Adrenal gland (tissue), 12 donors: ENCODE results near the gene CDH4. TPM values are rescaled to one million over a fixed set of nuclear protein-coding genes. Genes with fewer than 3 reads are reported as not detected.

Source experiments
- DNase-seq, 7 donors: peaks; one replicate each; pipeline ENCODE4 v3.0.0-alpha.2; 2019 to 2020
- H3K27ac ChIP-seq, 5 donors: fragments of 200-600 bp; sonication (generic) in 4 of 5; 1 replicate in 3 of 5; 2 replicates in 2 of 5; pipeline versions ENCODE4 v1.5.1 to v1.8.0; 2016 to 2020; ENCODE audit warnings: mild to moderate bottlenecking in 1 of 5
- H3K27me3 ChIP-seq: fragments of 200-600 bp; 2 replicates; pipeline ENCODE4 v1.8.0; 2021
- H3K36me3 ChIP-seq, 2 donors: fragments of 200-600 bp; replicated peaks in 1 of 2; 1 replicate in 1 of 2; 2 replicates in 1 of 2; pipeline versions ENCODE4 v1.5.1 to v1.8.0; 2018 to 2022
- H3K4me1 ChIP-seq, 2 donors: fragments of 200-600 bp; replicated peaks in 1 of 2; 1 replicate in 1 of 2; 2 replicates in 1 of 2; pipeline versions ENCODE4 v1.5.1 to v1.8.0; 2018 to 2021
- H3K4me3 ChIP-seq, 4 donors: fragments of 200-600 bp; sonication (generic) in 3 of 4; one replicate each; pipeline ENCODE4 v1.5.1; 2016 to 2018
- H3K9me3 ChIP-seq, 3 donors: fragments of 200-600 bp; sonication (generic) in 1 of 3; replicated peaks in 1 of 3; 1 replicate in 2 of 3; 2 replicates in 1 of 3; pipeline versions ENCODE4 v1.5.1 to v1.8.0; 2016 to 2021
- CTCF ChIP-seq, 6 experiments: fragments of 450-650 bp in 4 of 6; fragments of 200-600 bp in 2 of 6; sonication (generic) in 1 of 6; IDR thresholded peaks; 1 replicate in 5 of 6; 2 replicates in 1 of 6; pipeline versions ENCODE4 v1.5.1 to v1.8.0; 2016 to 2021; ENCODE audit warnings: antibody characterized with exemption in 6 of 6, mild to moderate bottlenecking in 2 of 6, moderate library complexity in 1 of 6
- POLR2A ChIP-seq, 2 donors: fragments of 450-650 bp; IDR thresholded peaks; one replicate each; pipeline ENCODE4 v1.6.1; 2017; ENCODE audit warnings: antibody characterized with exemption in 2 of 2, mild to moderate bottlenecking in 2 of 2, moderate library complexity in 1 of 2
- WGBS, 4 donors: extraction: QIAGEN DNeasy Blood & Tissue Kit in 2 of 4; methylation state at CpG; one replicate each; pipeline versions ENCODE4 v1.1.5 to v1.1.7; 2013 to 2017; 5-methylcytosine and 5-hydroxymethylcytosine counted together
- intact Hi-C, 2 donors: fragments of 100-400 bp; cut with DNase I; formaldehyde crosslinking; loops; one replicate each; pipeline versions ENCODE4 v1.14.1 to v1.15.0; 2022 to 2023
- polyA plus RNA-seq, 3 donors: library from polyadenylated mRNA; stranded (reverse); fragments of 200-250 nt in 2 of 3; fragments of 350-450 nt in 1 of 3; fragmentation: Illumina TruSeq in 1 of 3; extraction: RNeasy Lipid Tissue Mini Kit (QIAGEN cat#74804) in 1 of 3; gene quantifications; one replicate each; pipeline ENCODE4 v1.2.3, GENCODE V29; 2013 to 2014
- total RNA-seq, 9 donors: library from RNA; depleted of rRNA in 4 of 9; stranded (reverse); fragments of >200 nt in 4 of 9; fragments of 120-200 nt in 1 of 9; fragmentation: NEBNext Ultra II Directional in 1 of 9; extraction: Animal tissue kit (Norgen Biotek cat#: 25700) in 1 of 9; gene quantifications; one replicate each; pipeline versions ENCODE4 v1.1.0 to v1.2.4, GENCODE V29; 2013 to 2023
- donor health status: healthy with polysubstance abuse.
- donor health status: Bipolar disorder and iron deficiency.
- donor health status: DM: yes; HTN: yes; CAD: no.
- donor health status: DM: no; HTN: no; CAD: no.
- donor health status: DM: no; HTN: no; CAD: no.
- donor health status: DM: yes; HTN: yes; CAD: no.

CDH4 gene
- total and polyA plus RNA-seq, 12 donors, result 0.08 to 0.53 (median 0.20) TPM; not detected in 3

- intact Hi-C loops, result no loop called here
- H3K27me3 ChIP-seq, result no peaks in the 10 kb centered on the region
- 66 to 71% (median 70%) methylated on average over 12 to 15 of the region's 15 CpGs for WGBS, 4 donors
These were observed 384.6 kb downstream of the CDH4 start for GRCh38 chr20:61636531-61637116.

DNA sequence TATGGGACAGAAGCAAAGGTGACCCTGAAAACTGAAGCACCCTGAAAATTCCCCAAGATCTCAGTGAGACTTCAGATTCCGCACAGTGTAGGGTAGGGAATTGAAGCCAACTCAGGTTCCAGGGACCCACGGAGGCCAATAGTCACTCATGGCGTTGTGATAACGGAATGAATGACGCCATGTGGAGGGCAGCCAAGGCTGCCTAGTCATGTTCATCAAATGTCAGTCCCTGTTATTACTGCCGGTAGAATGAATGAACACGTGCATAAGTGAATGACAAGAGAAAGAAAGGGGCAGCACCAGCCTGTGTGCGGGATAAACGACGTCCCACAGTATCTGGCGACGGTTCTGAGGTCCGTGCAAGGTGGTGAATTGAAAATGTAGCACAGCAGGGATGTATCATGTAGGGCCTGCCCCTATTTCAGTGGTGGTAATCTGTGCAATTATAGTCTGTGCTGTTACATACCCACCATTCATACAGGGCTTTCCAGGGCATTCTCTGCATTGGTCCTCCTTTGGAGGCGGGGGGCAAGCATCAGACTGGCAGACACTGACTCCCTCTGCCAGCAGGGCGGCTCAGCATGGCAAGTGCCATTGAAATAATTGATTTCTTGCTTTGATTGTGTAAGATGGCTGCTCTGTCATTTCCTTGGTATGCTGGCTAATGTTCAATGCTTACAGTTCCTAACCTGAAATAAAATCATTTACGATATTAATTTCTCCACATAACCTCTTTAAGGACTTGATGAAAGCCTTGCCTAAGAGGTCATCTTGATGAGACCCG is 386.9 kb downstream of the CDH4 start:
- WGBS, 4 donors, result 70 to 78% (median 73%) methylated on average over 16 to 17 of the region's 17 CpGs
- TF ChIP-seq CTCF (IDR thresholded peaks at IDR 0.05), result no peak
- no peak for TF ChIP-seq POLR2A (IDR thresholded peaks at IDR 0.05)
- DNase-seq, result no peak
- intact Hi-C loops, result no loop called here
- Histone ChIP-seq H3K27ac (no peak overlapping the region), H3K36me3 (no peaks in the 10 kb centered on the region), H3K9me3 (no peaks in the 10 kb centered on the region), H3K27me3 (no peaks in the 10 kb centered on the region), H3K4me3 (no peak overlapping the region), H3K4me1 (no peaks in the 10 kb centered on the region)

More at GRCh38 chr20:61636531-61637116, 384.6 kb downstream of the CDH4 start:
- H3K27ac ChIP-seq, result no peak overlapping the region
- H3K4me3 ChIP-seq, result no peak overlapping the region
- H3K36me3 ChIP-seq, result no peaks in the 10 kb centered on the region
- TF ChIP-seq CTCF (IDR thresholded peaks at IDR 0.05) (no peak), POLR2A (IDR thresholded peaks at IDR 0.05) (no peak)
- no peaks in the 10 kb centered on the region for H3K4me1 ChIP-seq
- DNase-seq, result no peak
- no peaks in the 10 kb centered on the region for H3K9me3 ChIP-seq

DNA sequence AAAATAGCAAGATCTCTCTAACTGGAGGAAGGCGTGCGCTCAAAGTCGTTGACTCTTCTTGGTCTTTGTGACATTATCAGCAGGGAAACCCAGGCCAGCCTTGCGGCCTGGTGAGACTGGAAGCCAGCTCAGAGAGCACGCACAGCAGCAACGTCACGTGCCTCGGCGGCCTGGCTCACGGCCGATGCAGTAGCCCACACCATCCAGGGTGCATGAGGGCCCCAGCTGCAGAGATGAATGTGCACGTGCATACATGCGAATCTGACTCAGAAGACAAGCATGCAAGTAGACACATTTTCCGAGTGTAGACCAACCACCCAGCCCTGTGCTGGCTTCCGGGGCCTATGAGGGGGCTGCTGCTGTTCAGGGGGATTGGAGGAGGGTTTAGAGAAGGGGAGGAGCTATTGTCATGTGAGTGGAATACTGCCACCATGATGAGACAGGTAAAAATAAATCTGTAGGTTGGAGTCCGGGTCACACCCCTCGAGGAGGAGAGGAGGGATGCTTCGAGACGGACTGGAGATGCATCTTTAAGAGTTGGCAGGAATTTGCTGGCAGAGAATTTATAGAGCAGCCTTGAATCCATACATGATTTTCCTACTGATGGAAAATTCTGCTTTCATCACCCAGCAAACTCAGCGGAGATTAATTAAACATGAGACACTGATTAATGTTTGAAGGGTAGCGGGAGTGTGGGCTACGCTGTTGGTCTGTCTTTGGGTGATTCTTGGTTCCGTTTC is 388.2 kb downstream of the CDH4 start:
- Histone ChIP-seq H3K27ac (no peak overlapping the region), H3K36me3 (no peaks in the 10 kb centered on the region), H3K4me1 (no peaks in the 10 kb centered on the region), H3K27me3 (no peaks in the 10 kb centered on the region), H3K4me3 (no peak overlapping the region), H3K9me3 (no peaks in the 10 kb centered on the region)
- intact Hi-C loops, result no loop called here
- WGBS, 4 donors, result 69 to 78% (median 75%) methylated on average over 16 to 23 of the region's 23 CpGs
- no peak for TF ChIP-seq CTCF (IDR thresholded peaks at IDR 0.05)
- no peak for TF ChIP-seq POLR2A (IDR thresholded peaks at IDR 0.05)
- DNase-seq, result no peak

GRCh38 chr20:61640871-61641245 is 388.8 kb downstream of the CDH4 start:
- TF ChIP-seq CTCF (IDR thresholded peaks at IDR 0.05), result no peak
- TF ChIP-seq POLR2A (IDR thresholded peaks at IDR 0.05), result no peak
- Histone ChIP-seq H3K4me3 (no peak overlapping the region), H3K27ac (no peak overlapping the region), H3K9me3 (no peaks in the 10 kb centered on the region), H3K27me3 (no peaks in the 10 kb centered on the region), H3K4me1 (no peaks in the 10 kb centered on the region), H3K36me3 (no peaks in the 10 kb centered on the region)
- no peak for DNase-seq
- 64 to 76% (median 68%) methylated on average over 11 of the region's 11 CpGs for WGBS, 4 donors
- intact Hi-C loops, result no loop called here
